NCI-H2081 (cell line): ENCODE data around the gene HOMER1.
"Not testable (repeated sequence)": the region's sequence is repeated elsewhere in the genome, so short reads cannot be mapped to it uniquely, and the experiment has no call there.

ENCODE experiments used
- DNase-seq, 2 experiments: peaks; one replicate each; lab custom pipeline; 2025; lab: John Stamatoyannopoulos, UW

Gene HOMER1

DNA sequence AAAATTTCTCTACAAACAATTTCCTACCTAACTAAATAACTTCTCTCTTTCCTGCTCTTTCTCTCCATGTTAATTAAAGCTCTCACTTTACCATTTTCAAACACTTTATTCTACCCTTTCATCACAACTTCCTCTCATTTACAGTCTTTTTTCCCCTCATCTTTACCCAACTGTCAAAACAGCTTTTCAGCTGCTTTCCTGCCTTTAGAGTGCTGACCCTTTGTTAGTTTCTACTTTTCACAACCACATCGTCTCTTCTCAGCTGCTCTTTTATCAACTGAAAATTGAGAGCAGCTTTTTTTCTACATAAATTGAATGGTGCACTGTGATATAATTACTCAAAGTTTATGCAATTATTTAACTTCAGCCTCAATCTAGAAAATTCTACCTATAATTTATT is 3.1 kb upstream of the HOMER1 start:
- DNase-seq = peak in 1 of 2 experiments; percentile 25

DNA sequence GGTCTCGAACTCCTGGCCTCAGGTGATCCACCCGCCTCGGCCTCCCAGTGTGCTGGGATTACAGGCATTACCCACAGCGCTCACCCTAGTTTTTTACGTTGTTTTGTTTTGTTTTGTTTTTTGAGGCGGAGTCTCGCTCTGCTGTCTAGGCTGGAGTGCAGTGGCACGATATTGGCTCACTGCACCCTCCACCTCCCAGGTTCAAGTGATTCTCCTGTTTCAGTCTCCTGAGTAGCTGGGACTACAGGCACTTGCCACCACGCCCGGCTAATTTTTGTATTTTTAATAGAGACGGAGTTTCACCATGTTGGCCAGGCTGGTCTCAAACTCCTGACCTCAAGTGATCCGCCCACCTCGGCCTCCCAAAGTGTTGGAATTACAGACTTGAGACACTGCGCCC is 2.4 kb upstream of the HOMER1 start:
- not testable (repeated sequence) for DNase-seq

DNA sequence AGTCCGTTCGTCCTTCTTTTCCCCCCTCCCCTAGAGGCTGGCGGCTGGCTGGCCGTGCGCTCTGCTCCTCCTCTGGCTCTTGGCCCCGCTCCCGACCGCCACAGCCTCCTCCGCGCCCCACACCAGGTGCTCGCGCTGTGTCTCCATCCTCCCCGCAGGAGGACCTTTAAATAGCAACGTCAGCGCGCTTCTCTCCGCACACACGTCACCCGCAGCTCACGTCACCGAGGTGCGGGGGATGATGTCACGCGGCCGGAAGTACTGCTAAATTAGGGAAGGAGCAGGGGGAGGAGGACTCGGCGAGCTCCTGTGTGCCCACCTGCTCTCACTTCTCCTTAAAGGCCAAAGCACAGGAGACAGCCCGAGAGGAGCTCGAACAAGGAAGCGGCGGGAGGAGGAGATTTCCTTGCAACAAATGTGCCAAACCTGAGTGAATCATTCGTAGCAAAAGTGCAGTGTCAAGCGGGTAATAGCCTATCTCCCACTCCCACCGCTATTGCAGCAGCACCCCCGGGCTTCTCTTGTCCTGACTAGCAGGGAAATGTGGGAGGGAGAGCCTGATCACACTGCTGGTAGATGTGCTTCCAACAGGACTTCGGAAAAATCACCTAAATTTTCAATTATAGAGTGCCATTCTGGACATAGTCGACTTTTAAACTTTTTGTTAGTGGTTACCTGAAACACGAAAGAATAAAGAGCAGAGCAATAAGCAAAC is 614 bp upstream of the HOMER1 start:
- peak; percentile 87 to 93 for DNase-seq

DNA sequence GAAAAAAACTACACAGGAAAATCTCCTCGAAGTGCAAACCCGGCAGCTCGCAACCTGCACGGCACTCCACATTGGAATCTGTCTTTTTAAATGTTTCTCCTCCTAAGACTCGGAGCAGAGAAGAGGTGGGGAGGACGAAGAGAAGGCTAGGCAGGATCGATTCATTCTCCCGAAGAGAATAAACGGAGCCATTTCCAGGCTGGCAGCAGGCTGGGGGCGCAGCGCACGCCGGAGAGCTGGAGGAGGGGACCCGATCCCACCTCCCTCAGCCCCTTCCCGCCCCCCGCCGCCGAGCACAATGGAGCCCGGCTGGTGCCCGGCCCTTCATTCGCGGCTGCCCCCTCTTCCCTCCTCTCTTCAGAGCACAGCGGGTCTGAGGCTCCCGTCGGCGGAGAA is 628 bp downstream of the HOMER1 start:
- no peak for DNase-seq

DNA sequence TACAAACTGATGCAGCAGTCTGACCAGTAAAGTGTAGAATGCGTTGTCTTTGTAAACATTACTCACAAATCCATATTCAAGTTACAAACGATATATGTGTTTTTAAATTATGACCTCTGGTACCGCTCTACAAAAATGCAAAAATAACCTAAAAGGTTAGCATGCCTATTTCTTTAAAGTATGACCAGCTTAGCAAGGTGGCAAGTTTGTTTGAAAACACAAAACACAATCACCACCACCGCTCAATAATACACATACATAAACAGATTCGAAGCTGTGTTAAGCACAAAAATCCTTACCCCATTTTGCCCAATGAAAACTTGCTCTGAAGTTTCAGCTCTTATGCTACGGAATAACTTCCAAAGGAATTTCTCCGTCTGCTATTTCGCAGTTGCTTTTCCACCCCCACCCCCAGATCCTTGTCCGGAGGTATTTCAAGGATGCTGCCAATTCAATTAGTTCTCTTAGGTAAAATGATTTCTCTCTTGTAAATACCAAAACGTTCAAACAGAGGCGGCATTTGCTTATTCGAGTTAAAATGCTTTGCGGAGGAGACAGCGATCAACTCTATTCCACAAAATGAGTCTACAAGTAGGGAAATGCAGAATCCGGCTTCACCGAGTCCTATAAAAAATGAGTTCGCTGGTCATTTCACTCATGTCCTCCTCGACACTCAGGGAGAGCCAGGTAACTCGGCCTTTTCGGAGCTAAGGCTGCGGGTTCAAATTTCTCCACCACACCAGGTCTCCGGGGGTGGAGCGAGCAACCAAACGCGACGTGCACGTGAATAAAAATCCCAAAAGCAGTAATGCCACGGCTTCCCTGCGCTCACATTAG is 1.2 kb downstream of the HOMER1 start:
- peak in 1 of 2 experiments; percentile 13 for DNase-seq

DNA sequence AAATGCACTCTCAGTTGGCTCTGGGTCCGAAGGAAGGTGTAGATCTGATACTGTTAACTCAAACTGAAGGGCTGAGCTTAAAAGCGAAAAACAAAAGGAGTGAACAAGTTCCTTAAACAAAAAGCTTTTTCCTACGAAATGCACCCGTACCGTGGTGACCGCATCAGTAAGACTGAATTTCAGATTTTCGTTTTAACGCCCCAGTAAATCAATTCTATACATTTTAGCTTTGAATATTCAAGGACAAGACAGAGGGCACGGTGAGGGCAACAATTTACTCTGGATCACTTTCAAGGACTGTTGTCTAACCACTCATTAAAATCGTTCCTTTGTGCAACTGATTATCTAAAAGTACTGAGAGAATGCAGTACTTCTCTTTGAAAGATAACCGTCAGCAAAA is 1.9 kb downstream of the HOMER1 start:
- no peak for DNase-seq

DNA sequence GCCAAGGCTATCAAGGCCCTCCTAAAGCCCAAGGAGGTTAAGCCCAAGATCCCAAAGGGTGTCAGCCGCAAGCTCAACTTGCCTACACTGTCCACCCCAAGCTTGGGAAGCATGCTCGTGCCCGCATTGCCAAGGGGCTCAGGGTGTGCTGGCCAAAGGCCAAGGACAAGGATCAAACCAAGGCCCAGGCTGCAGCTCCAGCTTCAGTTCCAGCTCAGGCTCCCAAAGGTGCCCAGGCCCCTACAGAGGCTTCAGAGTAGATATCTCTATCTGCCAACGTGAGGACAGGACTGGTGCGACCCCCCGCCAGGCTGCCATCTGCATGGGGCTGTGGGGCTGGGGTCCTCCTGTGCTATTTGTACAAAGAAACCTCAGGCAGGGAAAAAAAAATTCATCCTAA is 3.3 kb downstream of the HOMER1 start:
- DNase-seq = no peak

DNA sequence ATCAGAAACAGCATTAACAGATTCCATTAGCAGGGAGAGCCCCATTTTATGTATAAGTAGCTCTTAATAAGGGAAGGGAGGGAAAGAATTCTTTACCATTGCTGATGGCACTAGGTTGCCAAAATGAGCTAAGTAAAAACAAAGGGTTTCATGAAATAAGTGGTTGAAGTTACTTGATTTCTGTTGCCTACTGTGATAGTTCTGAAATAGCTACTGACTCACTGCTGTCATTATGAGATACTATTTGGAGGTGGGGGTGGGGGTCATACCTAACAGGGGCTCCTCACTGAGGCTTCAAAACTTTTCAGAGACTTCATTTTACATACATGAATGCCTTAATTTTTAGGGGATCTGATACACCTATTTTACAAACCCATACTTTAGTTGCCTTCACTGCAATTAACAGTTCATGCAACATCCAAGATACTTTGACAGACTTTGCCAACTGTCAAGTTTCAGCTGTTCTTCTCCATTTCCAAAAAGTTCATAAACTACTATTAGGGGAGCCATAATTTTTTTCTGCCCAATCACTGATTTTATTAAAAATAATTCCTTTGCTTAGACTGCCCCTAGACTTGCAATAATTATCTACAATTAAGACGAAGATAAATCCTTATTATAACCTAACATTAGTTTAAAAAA is 4.6 kb downstream of the HOMER1 start:
- no peak for DNase-seq

DNA sequence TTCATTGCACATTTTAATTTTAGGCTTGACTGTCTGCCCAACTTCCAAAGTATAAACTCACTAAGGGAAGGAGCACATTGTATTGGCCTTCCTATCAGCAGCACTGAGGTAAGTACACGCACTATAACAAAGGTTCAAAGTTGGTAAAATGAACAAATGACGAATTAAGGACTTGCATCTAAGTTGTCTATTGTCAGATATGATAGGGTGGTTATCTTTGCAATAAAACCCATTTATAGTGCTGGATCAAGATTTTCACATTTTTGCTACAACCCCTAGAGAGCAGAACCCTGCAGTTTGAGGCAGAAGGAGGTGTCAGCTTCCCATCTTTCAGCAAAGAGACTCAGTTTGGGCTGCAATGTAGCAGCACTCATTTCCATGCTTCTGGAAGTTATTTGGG is 5.1 kb downstream of the HOMER1 start:
- DNase-seq = no peak

DNA sequence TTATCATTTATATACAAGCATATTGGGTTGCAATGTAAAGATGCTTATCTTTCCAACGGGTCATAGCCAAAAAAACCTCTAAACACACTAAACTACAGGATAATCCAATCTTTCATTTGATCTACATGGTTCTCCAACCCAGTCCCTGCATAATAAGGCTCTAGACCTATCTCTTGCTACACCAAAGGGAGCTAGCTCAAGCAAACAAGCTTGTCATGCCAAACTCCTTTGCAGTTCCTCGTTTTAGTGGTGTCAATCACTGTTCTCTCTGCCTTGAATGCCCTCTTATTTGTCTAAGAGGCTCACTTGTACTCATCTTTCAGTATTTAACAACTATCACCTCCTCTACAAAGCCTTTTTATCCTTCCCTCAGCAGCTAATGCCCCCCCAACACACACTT is 5.6 kb downstream of the HOMER1 start:
- no peak for DNase-seq

DNA sequence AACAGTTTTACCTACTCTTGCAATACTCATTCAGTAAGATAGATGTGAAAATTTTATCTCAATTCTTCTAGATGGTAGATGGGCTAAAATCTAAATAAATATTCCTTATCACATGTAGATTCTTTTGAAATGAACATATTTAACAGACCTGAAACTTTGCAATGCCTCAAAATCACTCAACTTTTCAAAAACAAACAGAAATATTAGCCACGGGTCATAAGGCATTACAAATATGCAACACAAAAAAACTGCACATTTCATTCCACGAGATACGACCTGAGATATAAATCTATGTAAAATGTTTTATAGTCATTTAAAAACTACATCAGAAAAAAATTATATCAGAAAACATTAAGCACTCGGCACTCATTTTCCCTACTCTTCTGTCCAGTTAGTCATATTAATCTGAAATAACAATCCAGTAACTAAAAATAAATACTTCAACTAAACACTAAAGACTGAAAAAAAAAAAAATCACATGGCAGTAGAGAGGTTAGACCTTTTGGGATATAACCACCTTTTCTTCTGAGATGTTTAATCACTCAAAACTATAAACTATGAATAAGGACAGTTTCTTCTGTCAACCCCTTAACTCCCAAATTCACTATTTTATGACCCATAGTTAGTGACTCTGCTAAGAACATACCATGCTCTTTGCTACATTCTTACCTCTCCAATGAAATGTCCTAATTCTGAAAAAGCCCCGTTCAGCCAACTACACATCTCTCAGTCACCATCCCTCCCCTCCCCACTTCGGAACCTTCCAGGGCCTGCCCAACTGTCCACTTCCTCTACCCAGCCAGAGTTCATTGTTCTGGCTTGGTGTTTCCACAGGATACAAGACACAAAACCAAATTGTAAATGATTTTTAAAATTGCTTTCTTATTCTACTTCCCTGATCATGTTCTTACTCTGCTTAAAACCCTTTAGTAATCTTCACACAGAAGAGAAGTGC is 6.4 kb downstream of the HOMER1 start:
- DNase-seq = no peak

DNA sequence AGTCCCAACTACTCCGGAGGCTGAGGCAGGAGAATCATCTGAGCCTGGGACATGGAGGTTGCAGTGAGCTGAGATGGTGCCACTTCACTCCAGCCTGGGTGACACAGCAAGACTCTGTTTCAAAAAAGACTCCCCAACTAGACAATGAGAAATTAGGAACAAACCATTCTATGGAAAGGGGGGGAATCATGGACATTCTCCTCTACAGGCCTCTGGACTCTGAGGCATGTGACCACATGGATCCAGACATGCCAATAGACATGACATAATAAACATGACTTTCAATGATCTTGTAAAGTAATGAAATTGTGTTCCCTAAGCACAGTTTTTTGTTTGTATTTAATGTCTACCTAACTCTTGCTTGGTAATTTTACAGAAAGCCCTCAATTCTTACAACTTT is 8.8 kb downstream of the HOMER1 start:
- DNase-seq = no peak

DNA sequence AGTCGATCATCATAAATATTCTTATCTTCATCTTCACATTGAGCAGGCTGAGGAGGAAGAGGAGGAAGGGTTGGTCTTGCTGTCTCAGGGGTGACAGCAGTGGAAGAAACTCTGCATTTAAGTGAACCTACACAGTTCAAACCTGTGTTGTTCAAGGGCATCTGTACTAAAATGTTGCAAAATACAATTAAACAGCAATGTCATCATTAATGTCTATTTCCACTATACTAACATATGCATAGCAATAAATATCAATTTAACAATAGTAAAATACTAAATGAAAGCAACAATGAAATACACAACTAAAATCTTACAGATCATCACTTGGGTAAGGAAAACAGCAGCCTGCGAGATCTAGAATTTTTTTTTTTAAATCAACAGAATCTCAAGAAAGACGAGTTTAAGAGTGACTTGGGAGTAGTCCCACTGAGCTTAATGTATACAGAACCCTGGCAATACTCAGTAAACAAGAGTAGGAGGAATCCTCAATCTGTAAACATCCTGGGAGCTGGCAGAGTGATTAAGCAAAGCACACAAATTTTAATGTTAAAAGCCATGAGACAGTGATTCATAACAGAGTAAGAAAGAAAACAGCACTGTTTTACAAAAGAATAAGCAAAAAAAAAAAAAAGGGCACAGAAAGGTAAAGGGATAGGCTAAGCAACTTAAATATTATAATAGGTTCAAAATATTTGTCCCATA is 10.0 kb downstream of the HOMER1 start:
- DNase-seq = no peak

DNA sequence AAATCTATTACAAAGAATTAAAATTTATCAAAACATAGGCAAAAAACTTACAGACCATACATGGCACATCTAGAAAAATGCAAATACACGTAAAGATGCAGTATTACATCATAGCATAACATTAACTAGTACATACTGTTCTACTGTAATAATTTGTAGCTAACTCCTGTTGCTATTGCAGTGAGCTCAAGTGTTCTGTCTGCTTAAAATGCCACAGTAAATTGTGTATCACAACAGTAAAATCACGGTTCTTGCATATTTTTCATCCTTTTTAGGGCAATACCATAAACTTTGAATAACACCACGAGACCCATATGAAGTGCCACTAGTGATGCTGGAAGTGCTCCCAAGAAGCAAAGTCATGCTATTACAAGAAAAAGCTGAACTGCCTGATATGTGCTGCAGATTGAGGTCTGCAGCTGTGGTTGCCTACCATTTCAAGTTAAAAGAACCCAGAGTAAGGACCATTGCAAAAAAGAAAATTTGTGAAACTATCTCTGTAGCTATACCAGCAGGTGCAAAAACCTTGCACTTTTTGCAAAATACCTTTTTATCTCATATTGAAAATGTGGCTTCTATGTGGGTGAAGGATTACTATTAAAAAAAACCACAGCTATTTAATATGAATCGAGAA is 14.2 kb downstream of the HOMER1 start:
- no peak for DNase-seq

DNA sequence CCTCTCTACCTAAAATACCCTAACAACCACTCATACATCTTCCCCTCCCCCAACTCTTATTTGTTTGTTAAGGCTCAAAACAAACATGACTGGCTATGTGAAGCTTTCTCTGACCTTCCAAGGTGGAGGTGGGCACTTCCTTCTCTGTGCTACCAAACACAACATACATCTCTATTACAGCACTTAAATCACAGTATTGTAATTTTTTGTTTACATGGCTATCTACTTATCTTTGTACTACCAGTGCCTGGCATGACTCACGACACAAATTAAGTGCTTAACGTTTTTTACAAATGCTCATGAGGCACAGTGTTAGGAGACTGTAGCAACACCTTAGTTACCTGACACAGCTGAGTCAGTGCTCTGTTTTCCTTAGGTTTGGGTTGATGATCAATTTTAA is 18.6 kb downstream of the HOMER1 start:
- peak; percentile 6 to 57 for DNase-seq

DNA sequence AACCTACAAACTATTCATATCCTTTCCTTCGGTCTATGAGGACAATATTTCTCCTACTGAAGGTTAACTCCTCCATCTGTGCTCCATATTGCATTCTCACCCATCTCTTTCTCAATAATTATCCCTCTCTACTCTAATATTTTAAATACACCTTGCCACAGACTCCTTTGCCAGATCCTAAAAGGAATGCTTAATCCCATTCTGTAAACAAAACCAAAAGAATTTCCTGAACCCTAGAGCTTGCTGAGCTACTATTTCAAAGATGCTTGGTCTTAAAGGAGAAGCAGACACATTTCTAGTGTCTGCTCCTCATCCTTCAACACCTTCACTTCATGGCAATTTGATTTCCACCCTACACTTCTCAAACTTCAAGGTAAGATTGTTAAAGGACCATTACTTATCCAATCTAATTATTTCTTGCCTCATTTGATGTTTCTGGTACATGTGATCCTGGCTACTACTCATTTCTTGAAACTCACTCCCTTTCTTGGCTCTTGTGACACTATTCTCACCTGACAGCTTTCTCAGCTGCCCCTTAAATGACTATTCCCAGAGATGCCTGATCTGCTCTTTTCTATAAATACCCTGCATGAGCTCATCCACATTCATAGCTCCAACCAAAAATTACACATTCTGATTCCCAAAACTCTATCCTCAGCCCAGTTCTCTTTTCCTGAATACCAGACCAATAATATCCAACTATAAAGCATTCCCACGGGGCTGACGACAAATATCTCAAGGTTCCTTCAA is 20.2 kb downstream of the HOMER1 start:
- no peak for DNase-seq

DNA sequence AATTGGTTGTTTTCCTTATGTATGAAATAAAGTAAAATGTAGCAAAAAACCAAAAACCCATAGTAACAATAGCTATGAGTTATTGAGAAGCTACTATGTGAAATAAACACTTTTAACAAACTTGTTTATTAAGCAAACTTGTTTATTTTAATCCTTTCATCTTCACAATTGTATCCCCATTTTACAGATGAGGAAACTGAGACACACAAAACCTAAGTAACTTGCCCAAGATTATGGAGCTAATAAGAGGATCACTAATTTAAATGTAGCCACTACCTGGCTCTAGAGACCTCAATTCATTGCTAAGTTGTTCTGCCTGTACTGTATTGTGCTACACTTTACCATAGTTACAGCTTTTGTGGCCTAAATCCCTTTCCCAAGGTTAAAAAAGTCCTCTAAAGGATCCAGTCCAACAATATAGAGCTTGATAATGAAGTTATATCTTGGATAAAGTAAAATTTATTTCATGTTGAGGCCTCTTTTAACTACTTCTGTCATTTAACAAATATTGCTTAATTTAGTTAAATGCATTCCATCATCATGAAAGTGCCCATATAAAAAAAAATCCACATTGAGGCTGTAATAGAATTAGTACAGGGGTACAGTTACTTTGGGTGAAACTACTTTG is 22.1 kb downstream of the HOMER1 start:
- no peak for DNase-seq

DNA sequence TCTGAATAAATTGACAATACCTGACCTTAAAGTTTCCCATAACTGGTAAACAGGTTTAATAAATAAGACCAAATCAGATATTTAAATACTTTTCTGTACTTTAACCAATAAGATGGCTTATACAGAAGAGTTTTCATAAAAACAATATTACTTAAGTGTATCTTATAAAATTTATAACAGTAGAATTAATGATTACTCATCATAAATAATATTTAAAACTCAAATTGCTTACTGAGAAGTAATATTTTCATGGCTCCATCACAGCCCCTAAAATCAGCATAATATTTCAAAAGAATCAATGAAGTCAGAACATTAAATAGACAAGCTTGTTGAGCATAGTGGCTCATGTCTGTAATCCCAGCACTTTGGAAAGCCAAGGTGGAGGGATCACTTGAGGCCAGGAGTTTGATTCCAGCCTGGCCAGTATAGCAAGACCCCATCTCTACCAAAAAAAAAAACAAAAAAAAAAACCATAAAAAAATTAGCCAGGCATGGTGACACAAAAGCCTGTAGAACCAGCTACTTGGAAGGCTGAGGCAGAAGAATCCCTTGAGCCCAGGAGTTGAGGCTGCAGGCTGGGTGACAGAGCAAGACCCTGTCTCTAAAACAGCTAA is 23.5 kb downstream of the HOMER1 start:
- no peak for DNase-seq

DNA sequence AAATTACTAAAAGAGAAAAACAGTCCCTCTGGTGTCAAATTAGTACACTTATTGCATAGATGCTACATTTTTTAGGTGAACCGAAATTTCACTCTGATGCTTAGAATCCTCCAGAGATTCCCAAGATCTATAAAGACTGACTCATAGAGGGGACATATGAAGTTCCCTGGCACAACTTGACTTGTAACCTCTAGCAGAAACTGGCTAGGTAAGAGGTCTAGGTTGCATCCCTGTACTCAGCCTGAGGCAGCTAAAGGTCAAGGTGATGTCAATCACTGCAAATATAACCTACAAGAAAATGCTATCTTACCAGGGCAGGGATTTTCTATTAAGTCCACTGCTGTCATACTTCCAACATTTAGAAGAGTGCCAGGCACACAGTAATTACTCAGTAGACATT is 24.2 kb downstream of the HOMER1 start:
- DNase-seq = no peak
